Measurements from ENCODE around the gene HDGFL3.
"Not testable (repeated sequence)": the region's sequence is repeated elsewhere in the genome, so short reads cannot be mapped to it uniquely, and the experiment has no call there.

Gene HDGFL3

GRCh38 chr15:83102346-83102745 lies 105.3 kb downstream of the HDGFL3 start:
- DNase-seq (ENCODE audit: low read depth in 3 of 3), result no peak

GRCh38 chr15:83100097-83100646 lies 107.5 kb downstream of the HDGFL3 start:
- DNase-seq (ENCODE audit: low read depth in 3 of 3), result no peak

GRCh38 chr15:83099290-83099689 lies 108.3 kb downstream of the HDGFL3 start:
- no peak for DNase-seq (ENCODE audit: low read depth in 3 of 3)

GRCh38 chr15:83098079-83098478 lies 109.5 kb downstream of the HDGFL3 start:
- DNase-seq (ENCODE audit: low read depth in 3 of 3), result no peak

- no peak for DNase-seq (ENCODE audit: low read depth in 3 of 3)
Measured at GRCh38 chr15:83094583-83094982, 113.0 kb downstream of the HDGFL3 start.

- DNase-seq (ENCODE audit: low read depth in 3 of 3), result no peak
Measured at GRCh38 chr15:83092309-83092976, 115.2 kb downstream of the HDGFL3 start.

GRCh38 chr15:83091965-83092308 lies 115.7 kb downstream of the HDGFL3 start:
- DNase-seq (ENCODE audit: low read depth in 3 of 3), result not testable (repeated sequence)

- DNase-seq (ENCODE audit: low read depth in 3 of 3), result no peak
Measured at GRCh38 chr15:83090465-83090864, 117.2 kb downstream of the HDGFL3 start.

GRCh38 chr15:83088876-83089275 lies 118.7 kb downstream of the HDGFL3 start:
- no peak for DNase-seq (ENCODE audit: low read depth in 3 of 3)

- DNase-seq (ENCODE audit: low read depth in 3 of 3), result no peak
Measured at GRCh38 chr15:83087576-83087975, 120.0 kb downstream of the HDGFL3 start.

- DNase-seq (ENCODE audit: low read depth in 3 of 3), result not testable (repeated sequence)
Measured at GRCh38 chr15:83085864-83086552, 121.6 kb downstream of the HDGFL3 start.

- DNase-seq (ENCODE audit: low read depth in 3 of 3), result not testable (repeated sequence)
Measured at GRCh38 chr15:83085461-83085860, 122.2 kb downstream of the HDGFL3 start.

GRCh38 chr15:83082730-83083386 lies 124.8 kb downstream of the HDGFL3 start:
- DNase-seq (ENCODE audit: low read depth in 3 of 3), result no peak

GRCh38 chr15:83081256-83082014 lies 126.2 kb downstream of the HDGFL3 start:
- no peak for DNase-seq (ENCODE audit: low read depth in 3 of 3)

- DNase-seq (ENCODE audit: low read depth in 3 of 3), result no peak
Measured at GRCh38 chr15:83078712-83079111, 128.9 kb downstream of the HDGFL3 start.
